Esophagus squamous epithelium (tissue), 4 donors: ENCODE data around the gene OBSL1.
A peak's percentile ranks its signal among the peaks of the same experiment; 100 is the strongest.

Experiments used
- CTCF ChIP-seq, 6 experiments: fragments of 450-650 bp in 4 of 6; fragments of 200-600 bp in 2 of 6; sonication (generic) in 2 of 6; IDR thresholded peaks; one replicate each; pipeline ENCODE4 v1.5.1; 2016 to 2019; ENCODE audit warnings: antibody characterized with exemption in 6 of 6, mild to moderate bottlenecking in 4 of 6, moderate library complexity in 4 of 6
- POLR2A ChIP-seq, 4 donors: fragments of 450-650 bp; IDR thresholded peaks; one replicate each; pipeline ENCODE4 v1.6.1; 2017; ENCODE audit warnings: antibody characterized with exemption in 4 of 4, mild to moderate bottlenecking in 4 of 4, moderate library complexity in 3 of 4

DNA sequence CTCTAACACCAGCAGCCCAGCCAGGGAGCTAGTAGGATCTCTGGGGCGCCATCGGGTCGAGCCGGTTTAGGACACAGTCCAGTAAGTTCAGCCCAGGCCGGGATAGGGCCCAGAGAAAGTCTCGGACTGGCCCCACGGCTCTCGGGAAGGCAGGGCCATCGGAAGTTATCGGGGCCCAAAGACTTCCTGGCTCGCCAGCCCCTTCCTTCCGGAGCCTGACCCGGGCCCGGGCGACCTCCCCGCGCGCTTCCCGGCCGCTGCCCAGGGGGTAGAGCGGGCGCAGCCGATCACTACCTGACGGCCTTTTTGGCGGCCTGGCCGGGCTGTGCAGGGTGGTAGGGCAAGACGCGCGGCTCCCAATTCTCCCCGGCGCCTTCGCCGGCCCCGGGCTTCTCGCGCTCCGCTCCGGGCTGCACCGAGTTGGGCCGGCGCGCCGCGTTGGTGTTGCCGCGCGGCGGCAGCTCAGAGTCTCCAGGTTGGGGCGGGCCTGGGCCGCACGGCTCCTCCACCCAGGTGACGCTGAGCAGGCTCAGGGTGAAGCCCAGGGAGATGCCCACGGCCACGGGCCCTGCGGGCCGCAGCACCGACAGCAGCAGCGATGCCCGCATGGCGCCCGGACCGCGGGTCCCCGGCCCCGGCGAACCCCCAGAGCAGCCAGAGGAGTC lies 28.3 kb downstream of the OBSL1 start:
- TF ChIP-seq POLR2A (IDR thresholded peaks at IDR 0.05): no peak
- TF ChIP-seq CTCF (IDR thresholded peaks at IDR 0.05): peak in 2 of 6 experiments; percentile 7 to 10
